Esophagus muscularis mucosa (tissue), 4 donors: ENCODE data around the gene RAD51AP2. TPM values are rescaled to one million over a fixed set of nuclear protein-coding genes. Genes with fewer than 3 reads are reported as not detected.

Experiments used
- DNase-seq: peaks from one replicate; pipeline ENCODE4 v3.0.0-alpha.2; 2017; ENCODE audit errors: extremely low spot score
- H3K27ac ChIP-seq, 4 donors: fragments of 200-600 bp; sonication (generic); replicated peaks in 1 of 4; 1 replicate in 3 of 4; 2 replicates in 1 of 4; pipeline ENCODE4 v1.5.1; 2016 to 2019; ENCODE audit warnings: mild to moderate bottlenecking in 1 of 4
- H3K27me3 ChIP-seq, 4 donors: fragments of 200-600 bp; sonication (generic); one replicate each; pipeline versions ENCODE4 v1.5.1 to v1.6.0; 2016 to 2019
- H3K36me3 ChIP-seq, 4 donors: fragments of 200-600 bp; sonication (generic); one replicate each; pipeline ENCODE4 v1.5.1; 2016 to 2019
- H3K4me1 ChIP-seq, 4 donors: fragments of 200-600 bp; sonication (generic); one replicate each; pipeline ENCODE4 v1.5.1; 2016 to 2019
- H3K4me3 ChIP-seq, 4 donors: fragments of 200-600 bp; sonication (generic); 1 replicate in 2 of 4; 2 replicates in 2 of 4; pipeline ENCODE4 v1.5.1; 2016 to 2019; ENCODE audit warnings: mild to moderate bottlenecking in 4 of 4, moderate library complexity in 1 of 4
- H3K9me3 ChIP-seq, 4 donors: fragments of 200-600 bp; sonication (generic); 1 replicate in 3 of 4; 2 replicates in 1 of 4; pipeline ENCODE4 v1.5.1; 2016 to 2019
- CTCF ChIP-seq, 3 experiments: fragments of 200-600 bp in 2 of 3; fragments of 450-650 bp in 1 of 3; sonication (generic) in 2 of 3; IDR thresholded peaks; one replicate each; pipeline ENCODE4 v1.5.1; 2017 to 2019; ENCODE audit warnings: antibody characterized with exemption in 3 of 3, mild to moderate bottlenecking in 2 of 3, moderate library complexity in 1 of 3
- EP300 ChIP-seq: sonication (generic); formaldehyde crosslinking; IDR thresholded peaks from one replicate; pipeline ENCODE4 v1.6.1; 2017; ENCODE audit warnings: antibody characterized with exemption
- POLR2A ChIP-seq: fragments of 450-650 bp; IDR thresholded peaks from one replicate; pipeline ENCODE4 v1.6.1; 2017; ENCODE audit warnings: antibody characterized with exemption, moderate library complexity, mild to moderate bottlenecking, low read depth
- POLR2AphosphoS5 ChIP-seq, 2 donors: sonication (generic); formaldehyde crosslinking; IDR thresholded peaks; one replicate each; pipeline ENCODE4 v1.6.1; 2017; ENCODE audit warnings: antibody characterized with exemption in 2 of 2
- WGBS: methylation state at CpG from one replicate; pipeline ENCODE4 v1.1.5; 2018; 5-methylcytosine and 5-hydroxymethylcytosine counted together
- intact Hi-C: fragments of 100-400 bp; cut with DNase I; formaldehyde crosslinking; loops from one replicate; pipeline ENCODE4 v1.15.1; 2023
- total RNA-seq, 4 donors: library from RNA; depleted of rRNA; stranded (reverse); fragments of >200 nt; gene quantifications; one replicate each; pipeline versions ENCODE4 v1.1.0 to v1.2.1, GENCODE V29; 2016

RAD51AP2 gene
- total RNA-seq, 4 donors from 2014 or later, result not detected

- TF ChIP-seq POLR2A, result no peak
- TF ChIP-seq CTCF (IDR thresholded peaks at IDR 0.05), result no peak
- no peak for TF ChIP-seq EP300
- no peak for TF ChIP-seq POLR2AphosphoS5 (IDR thresholded peaks at IDR 0.05)
- H3K4me1 ChIP-seq, result no peaks in the 10 kb centered on the region
- intact Hi-C loops, result no loop called here
These were observed 36.9 kb upstream of the RAD51AP2 start for GRCh38 chr2:17555150-17555549.

DNA sequence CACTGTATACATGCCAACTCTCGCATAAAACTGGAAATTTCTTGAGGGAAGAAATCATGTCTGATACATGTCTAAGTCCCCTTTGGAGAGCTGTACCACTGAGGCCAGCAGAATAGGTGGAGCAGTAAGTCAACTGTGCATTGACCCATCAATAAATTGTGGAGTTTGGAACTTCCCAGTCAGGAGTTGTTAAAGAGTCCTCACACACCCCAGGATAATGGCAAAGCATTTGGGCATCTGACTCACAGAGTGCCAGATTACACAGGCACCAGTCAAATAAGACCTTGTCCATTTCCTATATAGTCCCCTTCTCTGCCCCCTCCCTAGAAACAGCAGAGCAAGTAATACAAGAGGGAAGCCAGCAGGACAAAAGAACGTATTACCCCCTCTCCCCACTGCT, 32.7 kb upstream of the RAD51AP2 start:
- intact Hi-C loops, result no loop called here
- H3K4me3 ChIP-seq, result no peak overlapping the region
- H3K9me3 ChIP-seq, result no peaks in the 10 kb centered on the region
- no peaks in the 10 kb centered on the region for H3K27me3 ChIP-seq
- TF ChIP-seq POLR2A (no peak), EP300 (no peak), POLR2AphosphoS5 (IDR thresholded peaks at IDR 0.05) (no peak), CTCF (IDR thresholded peaks at IDR 0.05) (no peak)
- WGBS, result 84% methylated on average over 2 of the region's 2 CpGs
- no peak overlapping the region for H3K27ac ChIP-seq
- no peaks in the 10 kb centered on the region for H3K4me1 ChIP-seq
- DNase-seq, result no peak
- no peaks in the 10 kb centered on the region for H3K36me3 ChIP-seq

More at GRCh38 chr2:17555150-17555549, 36.9 kb upstream of the RAD51AP2 start:
- no peak for DNase-seq
- no peaks in the 10 kb centered on the region for H3K36me3 ChIP-seq
- 80% methylated on average over 1 of the region's 1 CpG for WGBS
- no peaks in the 10 kb centered on the region for H3K27me3 ChIP-seq
- H3K4me3 ChIP-seq, result no peak overlapping the region
- no peak overlapping the region for H3K27ac ChIP-seq
- no peaks in the 10 kb centered on the region for H3K9me3 ChIP-seq

DNA sequence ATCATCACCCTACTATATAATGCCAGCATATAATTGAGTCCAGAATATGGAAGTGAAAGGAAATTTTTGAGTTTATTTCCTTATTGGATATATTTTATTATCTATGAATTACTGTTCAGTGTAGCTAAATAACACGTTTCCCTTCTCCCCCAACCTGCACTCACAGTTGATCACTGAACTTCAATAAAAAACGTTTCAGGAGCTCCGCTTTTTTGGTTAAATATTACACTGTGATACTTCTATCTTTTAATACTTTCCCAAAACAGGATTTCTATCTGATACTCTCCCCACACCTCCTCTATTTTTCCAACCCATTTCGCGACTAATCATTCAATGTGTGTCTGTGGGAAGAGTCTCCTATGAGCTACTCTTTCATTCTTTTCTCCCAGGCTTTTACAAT, 29.5 kb upstream of the RAD51AP2 start:
- H3K27me3 ChIP-seq, result no peaks in the 10 kb centered on the region
- intact Hi-C loops, result no loop called here
- H3K4me3 ChIP-seq, result no peak overlapping the region
- H3K9me3 ChIP-seq, result no peaks in the 10 kb centered on the region
- TF ChIP-seq EP300 (no peak), POLR2A (no peak), CTCF (IDR thresholded peaks at IDR 0.05) (no peak), POLR2AphosphoS5 (IDR thresholded peaks at IDR 0.05) (no peak)
- no peaks in the 10 kb centered on the region for H3K36me3 ChIP-seq
- WGBS, result 82% methylated on average over 5 of the region's 5 CpGs
- no peak for DNase-seq
- H3K27ac ChIP-seq, result no peak overlapping the region
- no peaks in the 10 kb centered on the region for H3K4me1 ChIP-seq

DNA sequence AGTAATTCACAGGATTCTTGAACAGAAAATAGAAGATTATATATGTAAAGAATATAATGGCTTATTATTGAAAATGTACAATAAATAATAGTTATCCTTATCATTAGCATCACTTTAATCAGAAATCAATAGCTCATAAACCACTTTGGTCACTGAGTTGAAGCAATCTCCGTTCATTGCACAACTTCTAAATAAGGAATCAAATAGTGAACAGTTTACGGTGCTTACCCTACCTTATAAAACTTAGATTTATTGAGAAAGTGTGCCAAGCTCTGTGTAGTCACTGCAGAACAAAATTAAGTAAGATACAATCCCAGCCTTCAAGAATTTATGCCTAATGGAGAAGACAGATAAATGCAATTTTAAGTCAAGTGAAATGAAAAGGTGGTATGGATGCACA, 29.0 kb upstream of the RAD51AP2 start:
- 82% methylated on average over 2 of the region's 2 CpGs for WGBS
- Histone ChIP-seq H3K4me1 (no peaks in the 10 kb centered on the region), H3K9me3 (no peaks in the 10 kb centered on the region), H3K36me3 (no peaks in the 10 kb centered on the region), H3K4me3 (no peak overlapping the region), H3K27ac (no peak overlapping the region), H3K27me3 (no peaks in the 10 kb centered on the region)
- no peak for DNase-seq
- intact Hi-C loops, result no loop called here
- TF ChIP-seq POLR2A (no peak), CTCF (IDR thresholded peaks at IDR 0.05) (no peak), POLR2AphosphoS5 (IDR thresholded peaks at IDR 0.05) (no peak), EP300 (no peak)
